Limb (tissue), 2 donors: Measurements from ENCODE around the gene CBX5.
A peak's percentile ranks its signal among the peaks of the same experiment; 100 is the strongest.
"Not testable (repeated sequence)": the region's sequence is repeated elsewhere in the genome, so short reads cannot be mapped to it uniquely, and the experiment has no call there.

Source experiments
- DNase-seq, 2 donors: peaks; one replicate each; pipeline ENCODE4 v3.0.0-alpha.2; 2016; ENCODE audit errors: extremely low spot score in 2 of 2

The CBX5 gene

DNA sequence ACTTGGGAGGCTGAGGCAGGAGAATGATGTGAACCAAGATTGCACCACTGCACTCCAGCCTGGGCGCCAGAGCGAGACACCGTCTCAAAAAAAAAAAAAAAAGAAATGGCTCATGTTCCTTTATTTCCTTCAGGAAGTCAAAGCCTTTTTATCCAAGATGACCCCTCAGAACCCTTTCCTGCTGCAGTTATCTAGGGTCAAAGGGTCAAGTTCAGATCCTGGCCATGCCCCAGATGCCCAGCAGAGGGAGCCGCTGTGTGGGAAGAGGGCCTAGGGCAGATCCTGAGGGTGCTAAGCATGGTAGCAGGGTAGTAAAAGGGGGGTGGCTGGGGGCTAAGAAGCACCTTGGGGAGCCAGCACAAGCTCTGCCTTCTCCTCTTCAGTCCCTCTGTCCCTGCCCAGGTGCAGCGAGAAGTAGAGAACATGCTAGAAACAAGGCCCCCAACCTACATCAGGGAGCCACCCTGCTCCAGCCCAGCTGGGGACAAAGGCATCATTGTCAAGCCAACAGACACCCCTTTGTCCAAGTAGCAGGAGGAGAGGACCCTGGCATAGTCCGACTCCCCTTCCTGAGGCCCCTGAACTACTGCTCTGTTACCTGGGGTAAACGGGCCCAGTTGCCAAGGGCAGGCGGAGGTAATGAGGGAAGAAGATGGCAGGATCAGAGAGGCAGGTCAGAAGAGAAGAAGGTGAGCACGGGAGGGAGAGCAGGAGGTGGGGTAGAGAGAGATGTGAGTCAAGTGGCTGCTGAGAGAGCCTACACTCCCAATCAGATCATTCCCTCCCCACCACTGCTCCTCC lies 14.4 kb upstream of the CBX5 start:
- DNase-seq, result peak in 1 of 2 donors; percentile 53

DNA sequence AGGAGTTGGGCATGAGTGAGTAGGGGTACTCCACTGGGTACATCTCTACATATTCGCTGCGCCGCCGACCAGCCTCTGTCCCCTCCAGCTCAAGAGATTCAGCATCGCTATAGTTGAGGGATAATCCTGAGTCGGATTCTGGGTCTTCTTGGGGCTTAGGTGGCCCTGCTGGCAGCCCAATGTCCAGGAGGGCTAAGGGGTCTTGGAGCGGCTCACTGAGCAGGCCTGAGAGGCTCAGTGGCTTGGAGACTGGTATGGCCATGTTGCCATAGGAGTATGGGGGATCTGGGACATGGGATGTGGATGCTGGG lies 13.0 kb upstream of the CBX5 start:
- no peak for DNase-seq

DNA sequence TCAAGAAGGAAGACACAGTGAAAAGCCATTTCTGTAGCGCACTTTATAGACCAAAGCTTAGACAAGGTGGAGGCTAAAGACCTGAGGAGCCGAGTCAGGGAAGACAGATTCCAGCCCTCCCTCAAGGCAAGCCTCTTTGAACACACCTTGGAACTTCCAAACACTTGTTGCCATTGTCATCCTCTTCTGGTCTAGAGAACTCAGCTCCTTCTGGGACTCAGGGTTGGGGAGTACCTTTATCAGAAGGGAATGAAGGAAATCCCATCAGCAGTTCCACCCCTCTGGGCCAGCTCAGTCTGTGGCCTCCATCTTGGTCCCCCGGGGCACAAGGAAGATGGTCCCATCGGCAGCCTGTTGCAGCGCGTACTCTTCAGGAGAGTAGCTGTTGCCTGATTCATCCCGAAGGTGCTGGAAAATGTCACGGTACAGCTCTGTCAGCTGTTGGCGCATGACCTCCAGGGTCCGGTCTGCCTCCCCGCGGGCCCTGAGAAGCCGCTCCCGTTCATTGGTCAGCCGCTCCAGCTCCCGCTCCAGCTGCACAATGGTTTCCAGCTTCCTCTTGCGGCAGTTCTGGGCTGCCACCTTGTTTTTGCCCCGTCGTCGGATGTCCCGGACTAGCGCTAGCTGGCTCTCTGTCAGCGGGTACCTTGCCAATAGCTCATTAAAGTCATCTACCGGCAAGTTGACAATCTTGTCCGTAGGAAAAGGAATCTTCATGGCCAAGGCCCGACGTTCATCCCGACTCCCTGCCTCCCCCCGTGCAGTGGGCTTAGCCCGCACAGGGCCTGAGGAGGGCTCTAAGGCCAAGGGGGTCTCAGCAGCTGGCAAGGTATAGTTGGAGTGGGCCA lies 12.4 kb upstream of the CBX5 start:
- DNase-seq, result no peak

DNA sequence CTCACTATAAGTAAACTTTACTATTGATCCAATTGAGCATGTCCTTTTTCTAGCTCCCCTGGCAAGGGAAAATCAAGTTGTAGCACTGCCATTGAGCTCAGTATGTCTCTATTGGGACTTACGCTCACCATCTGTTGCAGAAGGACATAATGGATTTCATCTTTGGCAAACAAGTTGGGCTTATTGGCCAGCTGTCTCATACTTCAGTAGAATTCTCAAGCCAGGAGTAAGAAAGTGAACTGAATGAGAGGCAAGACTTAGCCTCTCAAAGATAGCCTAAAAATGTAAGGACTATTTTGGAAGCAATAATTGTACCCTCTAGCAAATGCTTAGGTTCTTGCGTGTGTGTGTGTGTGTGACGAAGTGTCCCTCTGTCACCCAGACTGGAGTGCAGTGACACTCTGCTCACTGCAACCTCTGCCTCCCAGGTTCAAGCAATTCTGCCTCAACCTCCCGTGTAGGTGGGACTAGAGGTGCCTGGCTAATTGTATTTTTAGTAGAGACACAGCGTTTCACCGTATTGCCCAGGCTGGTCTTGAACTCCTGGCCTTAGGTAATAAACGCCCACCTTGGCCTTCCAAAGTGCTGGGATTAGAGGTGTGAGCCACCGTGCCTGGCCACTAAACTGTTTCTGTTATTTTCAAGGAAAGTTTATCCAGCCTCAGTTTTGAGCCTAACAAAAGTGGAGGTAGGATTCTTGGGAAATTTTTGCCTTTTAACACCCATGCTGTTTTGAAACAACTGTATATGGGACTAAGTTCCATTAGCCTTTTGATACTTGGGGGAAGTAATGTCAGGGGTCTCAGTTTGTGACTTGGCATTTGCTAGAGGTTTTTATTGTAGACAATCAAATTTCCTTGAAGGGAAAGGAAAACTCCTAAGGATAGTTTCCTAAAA lies 7.6 kb upstream of the CBX5 start:
- DNase-seq, result no peak

DNA sequence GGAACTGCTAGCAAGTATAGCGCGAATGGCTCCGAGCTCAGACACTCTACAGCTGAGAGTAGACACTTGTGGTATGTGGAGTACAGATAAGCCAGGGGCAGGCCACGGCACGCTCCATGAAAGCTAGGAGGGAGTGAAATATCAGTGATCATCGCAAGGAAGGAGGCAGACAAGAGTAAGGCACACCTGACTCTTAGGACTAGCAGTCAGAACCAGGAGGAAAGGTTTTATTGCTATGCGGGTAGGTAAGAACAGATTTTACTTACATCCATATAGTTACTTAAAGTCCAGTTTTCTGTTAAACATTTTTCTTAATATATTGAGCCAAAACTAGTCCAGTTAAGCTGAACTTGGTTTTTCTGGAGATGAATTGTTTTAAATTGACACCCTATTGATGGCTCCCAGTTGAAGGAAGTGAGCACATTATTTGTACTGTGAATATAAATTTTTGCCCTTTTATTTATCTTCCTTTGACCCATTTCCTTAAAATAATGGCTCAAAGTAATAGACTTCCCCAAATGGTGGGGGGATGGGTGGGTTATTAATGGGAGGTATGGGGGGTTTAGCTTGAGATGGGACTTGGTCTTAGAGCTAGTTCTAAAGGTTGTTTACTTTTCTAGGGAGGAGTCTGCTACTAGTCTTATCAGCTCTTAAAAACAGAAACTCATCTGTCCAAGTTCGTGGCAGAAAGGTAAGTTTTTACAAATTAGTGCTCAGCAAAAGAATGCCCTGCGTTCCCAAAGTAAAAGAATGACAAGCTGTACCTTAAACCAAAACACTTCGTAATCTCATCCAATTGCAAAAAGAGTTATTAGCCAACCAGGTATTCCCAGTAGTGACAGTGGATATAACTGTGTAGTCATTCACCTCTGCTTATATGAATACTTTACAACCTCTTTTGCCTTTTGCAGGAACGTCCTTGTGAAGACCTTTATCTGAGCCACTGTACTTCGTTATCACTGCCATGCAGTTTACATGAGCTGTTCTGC lies 6.4 kb upstream of the CBX5 start:
- DNase-seq, result no peak

DNA sequence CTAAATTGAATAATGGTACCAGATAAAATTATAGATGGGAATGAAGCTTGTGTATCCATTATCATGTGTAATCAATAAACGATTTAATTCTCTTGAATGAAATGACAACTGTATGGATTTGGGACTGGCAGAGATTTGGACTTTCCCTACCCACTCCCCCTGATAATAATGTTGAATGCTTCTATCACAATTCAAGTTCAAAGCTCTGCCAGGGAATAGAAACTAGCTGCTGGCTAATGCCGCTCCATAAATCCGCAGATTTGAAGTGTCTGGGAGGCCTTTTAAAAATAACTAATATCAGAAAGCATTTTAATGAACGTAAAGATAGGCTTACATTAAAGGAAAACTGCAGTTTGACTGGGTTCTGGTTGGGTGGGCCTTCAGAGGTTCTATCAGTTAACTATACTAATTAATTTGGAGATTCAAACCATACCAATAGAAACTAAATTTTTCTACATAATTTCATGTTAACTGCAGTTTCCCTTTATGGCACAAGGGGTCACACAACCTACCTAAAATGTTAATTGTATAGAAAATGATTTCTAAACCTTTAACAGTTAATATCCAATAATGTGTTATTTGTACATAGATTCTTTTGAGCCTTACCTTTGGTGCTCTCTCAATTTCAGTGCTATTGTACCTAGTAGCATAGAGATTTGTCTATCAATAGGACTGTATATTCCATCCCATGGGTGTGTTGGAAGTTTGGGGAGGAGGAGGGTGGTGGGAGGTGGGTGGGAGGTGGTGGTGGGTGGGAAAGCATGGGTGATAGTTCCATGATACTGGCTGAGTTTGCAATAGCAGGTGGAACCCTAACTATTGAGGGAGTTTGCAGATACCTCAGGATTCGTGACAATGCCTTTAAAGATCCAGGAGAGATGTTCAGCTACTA lies 5.5 kb upstream of the CBX5 start:
- no peak for DNase-seq

DNA sequence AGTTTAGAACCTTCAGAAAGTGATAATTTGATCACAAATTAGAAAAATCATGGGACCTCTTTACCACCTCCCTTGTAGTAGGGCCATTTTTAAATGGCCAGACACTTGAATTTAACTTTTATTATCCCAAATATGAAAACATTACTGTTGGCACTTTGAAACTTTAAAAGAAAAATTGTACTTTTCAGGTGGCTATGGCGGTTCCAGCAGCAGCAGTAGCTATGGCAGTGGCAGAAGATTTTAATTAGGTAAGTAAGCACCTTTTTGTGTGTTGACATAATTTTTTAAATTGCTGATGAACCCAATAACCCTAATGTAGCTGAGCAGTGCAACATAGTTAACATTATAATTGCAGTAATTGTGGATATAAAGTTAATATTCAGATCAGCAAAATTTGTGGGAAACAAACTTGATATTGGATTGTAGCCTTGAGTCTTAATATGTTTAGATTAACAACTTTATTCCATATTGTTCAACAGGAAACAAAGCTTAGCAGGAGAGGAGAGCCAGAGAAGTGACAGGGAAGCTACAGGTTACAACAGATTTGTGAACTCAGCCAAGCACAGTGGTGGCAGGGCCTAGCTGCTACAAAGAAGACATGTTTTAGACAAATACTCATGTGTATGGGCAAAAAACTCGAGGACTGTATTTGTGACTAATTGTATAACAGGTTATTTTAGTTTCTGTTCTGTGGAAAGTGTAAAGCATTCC lies 4.3 kb upstream of the CBX5 start:
- not testable (repeated sequence) for DNase-seq

DNA sequence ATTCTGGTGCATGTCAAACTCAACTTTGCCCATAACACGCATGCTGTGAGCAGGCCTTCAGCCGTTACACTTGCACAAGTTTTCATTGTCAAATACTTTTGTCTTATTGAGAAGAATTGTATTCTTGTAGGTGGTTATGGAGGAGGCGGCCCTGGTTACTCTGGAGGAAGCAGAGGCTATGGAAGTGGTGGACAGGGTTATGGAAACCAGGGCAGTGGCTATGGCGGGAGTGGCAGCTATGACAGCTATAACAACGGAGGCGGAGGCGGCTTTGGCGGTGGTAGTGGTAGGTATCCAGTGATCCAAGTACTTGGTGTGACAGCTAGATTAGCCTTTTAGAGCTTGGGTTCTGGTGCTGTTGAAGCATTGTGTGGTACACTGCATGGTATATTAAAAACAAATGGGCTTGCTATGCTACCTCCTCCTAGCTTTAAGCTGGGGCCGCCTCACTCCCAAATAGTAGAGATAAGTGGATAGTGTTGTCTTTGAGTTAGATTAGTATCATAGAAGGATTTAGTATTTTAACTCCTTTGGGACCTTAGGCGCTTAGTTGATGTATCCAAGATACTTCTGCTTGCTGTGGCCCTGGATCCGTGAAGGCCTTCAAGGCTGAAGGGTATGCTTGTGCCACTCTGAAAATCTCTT lies 3.1 kb upstream of the CBX5 start:
- no peak for DNase-seq

DNA sequence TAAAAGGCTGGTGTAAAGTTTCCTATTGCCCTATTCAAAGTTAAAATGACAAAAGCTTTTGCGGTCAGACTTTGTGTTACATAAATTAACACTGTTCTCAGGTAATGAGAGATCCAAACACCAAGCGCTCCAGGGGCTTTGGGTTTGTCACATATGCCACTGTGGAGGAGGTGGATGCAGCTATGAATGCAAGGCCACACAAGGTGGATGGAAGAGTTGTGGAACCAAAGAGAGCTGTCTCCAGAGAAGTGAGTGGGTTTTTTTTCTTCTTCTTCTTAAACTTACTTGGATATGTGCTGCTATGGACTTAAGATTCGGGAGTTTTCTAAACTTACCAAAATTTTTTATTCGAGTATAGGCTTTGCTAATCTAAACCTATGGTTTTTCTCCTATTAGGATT lies 1.8 kb upstream of the CBX5 start:
- not testable (repeated sequence) for DNase-seq

DNA sequence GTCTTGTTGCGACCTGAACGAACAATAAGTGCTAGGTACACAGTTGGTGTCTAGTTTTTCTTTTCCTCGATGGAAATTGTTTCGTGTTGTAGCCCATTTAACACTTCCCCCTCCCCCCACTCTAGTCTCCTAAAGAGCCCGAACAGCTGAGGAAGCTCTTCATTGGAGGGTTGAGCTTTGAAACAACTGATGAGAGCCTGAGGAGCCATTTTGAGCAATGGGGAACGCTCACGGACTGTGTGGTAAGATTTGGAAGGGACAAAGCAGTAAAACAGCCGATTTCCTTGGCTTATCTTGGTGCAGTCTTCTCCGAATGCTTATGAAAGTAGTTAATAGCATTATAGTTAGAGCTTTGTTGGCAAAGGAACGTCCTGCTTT lies 1.3 kb upstream of the CBX5 start:
- DNase-seq, result not testable (repeated sequence)

DNA sequence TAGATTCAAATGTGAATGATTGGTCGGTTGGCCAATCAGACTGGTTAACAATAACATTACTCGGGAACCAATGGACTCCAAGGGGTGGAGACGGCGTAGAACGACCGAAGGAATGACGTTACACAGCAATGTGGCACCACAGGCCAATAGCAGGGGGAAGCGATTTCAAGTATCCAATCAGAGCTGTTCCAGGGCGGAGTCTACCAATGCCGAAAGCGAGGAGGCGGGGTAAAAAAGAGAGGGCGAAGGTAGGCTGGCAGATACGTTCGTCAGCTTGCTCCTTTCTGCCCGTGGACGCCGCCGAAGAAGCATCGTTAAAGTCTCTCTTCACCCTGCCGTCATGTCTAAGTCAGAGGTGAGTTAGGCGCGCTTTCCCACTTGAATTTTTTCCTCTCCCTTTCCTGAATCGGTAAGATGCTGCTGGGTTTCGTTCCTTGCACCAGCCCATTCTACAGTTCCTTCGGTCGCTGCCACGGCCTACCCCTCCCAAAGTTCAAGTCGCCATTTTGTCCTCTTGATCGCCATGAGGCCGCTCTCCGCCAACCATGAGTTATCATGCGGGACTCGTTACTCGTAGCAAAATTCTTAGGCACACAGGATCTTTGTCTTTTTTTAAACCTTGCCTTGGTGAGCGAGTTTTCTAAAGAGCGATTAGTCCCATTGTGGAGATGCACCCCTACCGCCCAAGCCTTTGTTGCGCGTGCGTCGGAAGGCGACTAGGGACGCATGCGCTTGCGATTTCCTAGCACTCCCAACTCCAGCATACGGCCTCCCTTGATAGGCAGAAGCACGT lies 742 bp upstream of the CBX5 start, which contains the start of gene HNRNPA1:
Gene HNRNPA1, plus strand, starts transcription at position 259 of the 793 bp plus-strand sequence. Its CDS starts 82 bp downstream, at position 341.
- DNase-seq, result peak; percentile 94 to 100

DNA sequence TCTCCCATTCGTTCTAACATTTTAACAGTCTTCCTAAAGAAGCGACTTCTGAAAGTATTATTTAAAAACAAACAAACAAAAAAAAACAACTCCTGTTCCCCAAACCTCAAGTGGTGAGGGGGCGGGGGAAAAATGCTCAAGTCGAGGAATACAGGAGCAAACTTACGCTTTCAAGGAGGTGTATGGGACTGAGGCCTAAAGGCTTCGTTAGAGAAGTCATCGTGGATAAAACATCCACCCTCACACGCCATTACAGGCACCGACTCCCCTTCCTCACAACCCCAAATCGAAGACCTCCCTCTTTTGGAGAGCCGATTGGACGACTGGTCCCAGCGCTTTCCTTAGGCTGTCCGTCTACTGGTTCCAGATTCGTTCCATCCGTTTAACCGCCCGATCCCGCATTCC lies 693 bp downstream of the CBX5 start:
- no peak for DNase-seq

DNA sequence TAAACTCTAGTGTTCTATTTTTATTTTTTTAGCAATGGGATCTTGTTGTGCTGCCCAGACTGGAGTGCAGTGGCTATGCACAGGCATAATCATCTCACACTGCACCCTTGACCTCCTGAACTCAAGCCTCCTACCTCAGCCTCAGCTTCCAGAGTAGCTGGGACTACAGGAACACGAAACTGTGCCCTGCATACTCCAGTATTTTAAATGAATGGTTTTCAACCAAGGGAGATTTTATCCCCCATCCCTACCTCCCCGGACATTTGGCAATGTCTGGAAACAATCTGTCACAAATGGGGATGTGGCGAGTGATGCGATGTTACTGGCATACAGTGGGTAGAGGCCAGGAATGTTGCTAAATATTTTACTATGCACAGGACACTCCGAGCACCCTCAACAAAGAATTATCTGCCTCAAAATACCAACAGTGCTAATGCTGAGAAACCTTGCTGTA lies 2.1 kb downstream of the CBX5 start:
- DNase-seq, result no peak

DNA sequence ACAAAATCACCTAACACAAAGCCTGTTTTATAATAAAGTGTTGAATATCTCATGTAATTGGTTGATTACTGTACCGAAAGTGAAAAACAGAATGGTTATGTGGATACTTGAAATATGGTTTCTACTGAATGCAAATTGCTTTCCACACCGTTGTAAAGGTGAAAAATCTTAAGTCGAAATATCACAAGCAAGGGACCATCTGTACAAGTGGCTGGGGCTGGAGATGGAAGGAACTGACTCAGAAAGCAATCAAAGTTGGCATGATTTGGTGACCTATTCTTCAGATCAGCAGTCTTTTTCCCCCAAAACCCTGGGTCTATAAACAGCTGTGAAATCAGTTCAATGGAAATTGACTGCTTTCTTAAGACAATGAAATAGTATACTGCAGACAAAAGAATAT lies 3.6 kb downstream of the CBX5 start:
- DNase-seq, result no peak

DNA sequence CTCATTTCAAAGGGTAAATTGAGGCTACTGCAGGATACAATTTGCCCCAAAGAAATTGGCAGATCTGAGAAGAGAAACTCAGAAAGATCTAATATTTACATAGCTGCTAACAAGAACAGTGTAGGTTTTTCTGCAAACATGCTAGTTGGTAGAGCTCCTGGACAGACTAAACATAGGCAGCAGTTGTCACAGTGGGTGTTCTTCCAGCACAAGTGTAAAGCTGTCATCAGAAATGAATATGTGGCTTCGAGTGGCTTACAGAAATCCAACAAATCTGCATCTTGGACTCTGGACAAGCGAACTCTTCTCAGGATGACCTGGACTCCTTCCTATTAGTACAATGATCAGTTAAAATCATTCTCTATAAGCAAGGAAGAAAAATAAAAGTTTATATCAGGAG lies 5.9 kb downstream of the CBX5 start:
- DNase-seq, result no peak

DNA sequence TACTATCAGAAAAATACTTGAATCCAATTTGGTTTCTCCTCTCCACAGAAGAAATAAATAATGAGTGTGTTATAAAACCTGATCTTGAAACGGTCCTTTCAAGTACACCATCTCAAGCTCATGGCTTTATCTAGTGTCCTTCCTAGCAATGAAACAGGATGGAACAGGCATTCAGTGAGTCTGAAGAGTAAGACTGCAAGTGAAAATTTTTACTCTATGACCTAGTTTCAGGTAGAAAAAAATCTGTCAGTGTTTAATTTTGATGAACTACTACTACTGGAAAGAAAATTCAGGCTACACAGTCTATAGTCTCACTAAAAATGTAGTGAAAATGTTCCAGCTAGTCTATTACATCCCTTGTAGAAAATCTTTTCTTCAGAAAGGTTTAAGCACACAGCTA lies 7.7 kb downstream of the CBX5 start:
- no peak for DNase-seq

DNA sequence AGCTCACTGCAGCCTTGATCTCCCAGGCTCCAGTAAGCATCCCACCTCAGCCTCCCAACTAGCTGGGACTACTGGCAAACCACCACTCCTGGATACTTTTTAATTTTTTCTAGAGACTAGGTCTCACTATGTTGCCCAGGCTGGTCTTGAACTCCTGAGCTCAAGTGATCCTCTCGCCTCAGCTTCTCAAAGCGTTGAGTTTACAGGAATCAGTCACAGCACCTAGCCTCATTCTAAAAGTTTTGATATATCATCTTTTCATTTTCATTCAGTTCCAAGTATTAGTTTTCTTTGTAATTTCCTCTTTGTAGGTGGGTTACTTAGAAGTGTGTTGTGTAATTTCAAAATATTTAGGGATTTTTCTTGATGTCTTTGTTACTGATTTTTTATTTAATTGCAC lies 9.6 kb downstream of the CBX5 start:
- no peak for DNase-seq

DNA sequence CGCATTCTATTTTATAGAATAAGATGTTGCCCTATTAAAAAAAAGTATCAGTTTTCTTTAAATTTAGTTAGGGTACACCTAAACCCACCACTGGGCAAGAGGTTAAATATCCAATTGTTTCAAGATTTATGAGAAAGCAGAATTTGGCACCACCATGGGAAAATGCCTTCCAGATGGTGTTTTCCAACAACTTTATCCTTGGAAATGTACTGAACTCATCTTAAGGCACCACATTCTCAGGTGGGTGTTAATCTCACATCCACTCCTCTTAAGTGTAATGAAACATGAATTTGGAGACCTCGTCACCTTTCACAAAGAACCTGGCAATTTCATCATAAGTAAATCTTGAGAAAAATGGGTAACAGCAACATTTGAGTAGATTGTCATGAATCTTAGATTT lies 13.1 kb downstream of the CBX5 start:
- no peak for DNase-seq
